HepG2 (cell line): ENCODE results near the gene TANGO2. TPM values are rescaled to one million over a fixed set of nuclear protein-coding genes. Genes with fewer than 3 reads are reported as not detected.

Source experiments
- ATAC-seq: fragments of 200-7000 bp; cut with Tn5 transposase; 3 replicates; pipeline ENCODE4 v1.9.1; 2020; ENCODE audit warnings: mild to moderate bottlenecking, moderate library complexity
- BruUV-seq: library from RNA; stranded (reverse); fragments of 400-500 nt; replicated peaks from 2 replicates; lab custom pipeline; 2021; lab: Mats Ljungman, UMichigan
- CTCF ChIA-PET: fragments of 300-600 bp; formaldehyde crosslinking; extraction: SDS; loops from one replicate; lab custom pipeline; 2021; ENCODE audit warnings: low total read pairs, inconsistent platforms, low intra/inter-chr PET ratio; lab: Yijun Ruan, JAX
- POLR2A ChIA-PET: fragments of 350-600 bp; sonication (Branson Sonifier 250); formaldehyde crosslinking; loops from one replicate; lab custom pipeline; 2020; ENCODE audit warnings: antibody characterized with exemption, inconsistent platforms; lab: Yijun Ruan, JAX
- DNase-seq: peaks from one replicate; pipeline ENCODE4 v3.0.0-alpha.2; 2015; ENCODE audit warnings: low spot score
- FAIRE-seq: peaks from 3 replicates; lab custom pipeline; 2011; peaks lifted over from hg19 to GRCh38; lab: Jason Lieb, UNC
- H2AFZ ChIP-seq: one replicate; pipeline ENCODE4 v1.6.1; 2011; ENCODE audit warnings: low read length, inconsistent platforms
- H3K27ac ChIP-seq: fragments of 300-600 bp; 3 replicates; pipeline ENCODE4 v1.8.0; 2011; ENCODE audit warnings: mixed run types, mild to moderate bottlenecking, mixed read lengths, low read length, inconsistent platforms; ENCODE audit not compliant: insufficient read depth; ENCODE audit errors: extremely low read length
- H3K27me3 ChIP-seq, 2 experiments: fragments of 200-600 bp in 1 of 2; 2 replicates in 1 of 2; 3 replicates in 1 of 2; pipeline versions ENCODE4 v1.6.0 to v1.8.0; 2011; ENCODE audit warnings: low read length in 2 of 2, mild to moderate bottlenecking in 2 of 2, moderate library complexity in 2 of 2, inconsistent platforms in 1 of 2; ENCODE audit not compliant: insufficient read depth in 2 of 2, control insufficient read depth in 1 of 2
- H3K36me3 ChIP-seq, 2 experiments: fragments of 200-600 bp in 1 of 2; replicated peaks in 1 of 2; 2 replicates in 1 of 2; 3 replicates in 1 of 2; pipeline versions ENCODE4 v1.5.1 to v1.8.0; 2011; ENCODE audit warnings: low read length in 2 of 2, inconsistent platforms in 1 of 2; ENCODE audit not compliant: insufficient read depth in 2 of 2, control insufficient read depth in 1 of 2
- H3K4me1 ChIP-seq: 2 replicates; pipeline ENCODE4 v1.5.1; 2012; ENCODE audit warnings: low read length, inconsistent platforms; ENCODE audit not compliant: insufficient read depth
- H3K4me2 ChIP-seq: 2 replicates; pipeline ENCODE4 v1.6.0; 2011; ENCODE audit warnings: low read depth, low read length, inconsistent platforms
- H3K4me3 ChIP-seq, 3 experiments: fragments of 200-600 bp in 1 of 3; sonication (generic), shearing (Covaris generic) in 1 of 3; replicated peaks in 1 of 3; 2 replicates each; pipeline ENCODE4 v1.5.1; 2011 to 2016; ENCODE audit warnings: low read length in 3 of 3, inconsistent platforms in 2 of 3, low read depth in 2 of 3, mild to moderate bottlenecking in 2 of 3, control low read depth in 1 of 3, mixed read lengths in 1 of 3; ENCODE audit not compliant: insufficient read depth in 1 of 3
- H3K79me2 ChIP-seq: one replicate; pipeline ENCODE4 v1.6.1; 2011; ENCODE audit warnings: low read length, inconsistent platforms; ENCODE audit not compliant: insufficient read depth
- H3K9ac ChIP-seq: 2 replicates; pipeline ENCODE4 v1.6.0; 2011; ENCODE audit warnings: mild to moderate bottlenecking, low read depth, low read length, inconsistent platforms; ENCODE audit not compliant: insufficient read depth
- H3K9me3 ChIP-seq: 2 replicates; pipeline ENCODE4 v1.5.1; 2012; ENCODE audit warnings: mild to moderate bottlenecking, low read length
- H4K20me1 ChIP-seq: 2 replicates; pipeline ENCODE4 v1.6.0; 2011; ENCODE audit warnings: inconsistent platforms, mild to moderate bottlenecking, low read length, moderate library complexity; ENCODE audit not compliant: insufficient read depth
- ARHGAP35 ChIP-seq: sonication (generic); formaldehyde crosslinking; IDR thresholded peaks from 2 replicates; pipeline ENCODE4 v1.9.0; 2022; ENCODE audit warnings: mild to moderate bottlenecking, inconsistent platforms, moderate library complexity, missing genetic modification reagents, borderline replicate concordance
- DNMT1 ChIP-seq: sonication (generic); formaldehyde crosslinking; IDR thresholded peaks from 2 replicates; pipeline ENCODE4 v1.5.1; 2020; ENCODE audit warnings: mild to moderate bottlenecking, missing genetic modification reagents
- ERF ChIP-seq: IDR thresholded peaks from 2 replicates; pipeline ENCODE4 v1.6.1; 2018; ENCODE audit warnings: missing biosample characterization, missing genetic modification reagents
- MBD4 ChIP-seq: IDR thresholded peaks from 2 replicates; pipeline ENCODE4 v1.6.1; 2012; ENCODE audit warnings: low read length, inconsistent platforms, borderline replicate concordance
- NR3C1 ChIP-seq: sonication (generic); formaldehyde crosslinking; IDR thresholded peaks from 2 replicates; pipeline ENCODE4 v1.4.0; 2020; ENCODE audit warnings: missing genetic modification reagents
- RBM22 ChIP-seq: fragments of 200-400 bp; formaldehyde crosslinking; optimal IDR thresholded peaks from 2 replicates; pipeline ENCODE3; 2017; ENCODE audit warnings: mild to moderate bottlenecking, low read length, moderate library complexity
- SNAPC2 ChIP-seq: sonication (generic); formaldehyde crosslinking; IDR thresholded peaks from 2 replicates; pipeline ENCODE4 v1.8.1; 2022; ENCODE audit warnings: mild to moderate bottlenecking, missing genetic modification reagents
- ZNF569 ChIP-seq: sonication (generic); formaldehyde crosslinking; IDR thresholded peaks from 2 replicates; pipeline ENCODE4 v1.5.0; 2020; ENCODE audit warnings: mild to moderate bottlenecking, missing genetic modification reagents, moderate library complexity, borderline replicate concordance
- ZSCAN29 ChIP-seq: sonication (generic); formaldehyde crosslinking; conservative IDR thresholded peaks from 2 replicates; pipeline ENCODE4 v1.4.0; 2020; ENCODE audit warnings: mild to moderate bottlenecking, missing genetic modification reagents
- WGBS: methylation state at CpG from one replicate; pipeline ENCODE4 v1.1.6; 2017; ENCODE audit warnings: low lambda C conversion rate; 5-methylcytosine and 5-hydroxymethylcytosine counted together
- in situ Hi-C: cut with HindIII; loops from 2 replicates; pipeline ENCODE4 v1.10.0; 2017; ENCODE audit warnings: low pct_unique_long_range_greater_than_20kb; ENCODE audit not compliant: extremely low pct_ligation_motif_present
- intact Hi-C: fragments of 100-400 bp; cut with micrococcal nuclease; formaldehyde crosslinking; loops from one replicate; pipeline ENCODE4 v1.10.0; 2022; ENCODE audit not compliant: unreplicated experiment
- polyA plus RNA-seq, 8 experiments: library from polyadenylated mRNA; depleted of rRNA in 3 of 8; stranded (reverse) in 7 of 8; unstranded in 1 of 8; fragments of >200 nt; fragmentation: Illumina TruSeq in 4 of 8; extraction: Trizol in 4 of 8; gene quantifications; 2 replicates each; pipeline versions ENCODE4 v1.2.1 to v1.2.3, GENCODE V29; 2011 to 2016; ENCODE audit warnings: low read depth in 4 of 8, missing spikeins in 1 of 8, mixed read lengths in 1 of 8; ENCODE audit not compliant: insufficient read depth in 1 of 8
- total RNA-seq, 5 experiments: library from RNA; depleted of rRNA; stranded (reverse); fragments of >200 nt; fragmentation: Illumina TruSeq; extraction: Trizol; gene quantifications; 2 replicates each; pipeline ENCODE4 v1.2.3, GENCODE V29; 2016; ENCODE audit warnings: low read depth in 1 of 5
- TF ChIP-seq, protein P1 (sequence below): sonication (generic); formaldehyde crosslinking; conservative IDR thresholded peaks from 2 replicates; pipeline ENCODE4 v1.4.0; 2020; ENCODE audit warnings: missing genetic modification reagents

The TANGO2 gene
- total and polyA plus RNA-seq, 2 of the 13 experiments (the other 11 are each of a cell fraction or from before 2014, with no cell fraction given), result 12.9 to 14.8 TPM

DNA sequence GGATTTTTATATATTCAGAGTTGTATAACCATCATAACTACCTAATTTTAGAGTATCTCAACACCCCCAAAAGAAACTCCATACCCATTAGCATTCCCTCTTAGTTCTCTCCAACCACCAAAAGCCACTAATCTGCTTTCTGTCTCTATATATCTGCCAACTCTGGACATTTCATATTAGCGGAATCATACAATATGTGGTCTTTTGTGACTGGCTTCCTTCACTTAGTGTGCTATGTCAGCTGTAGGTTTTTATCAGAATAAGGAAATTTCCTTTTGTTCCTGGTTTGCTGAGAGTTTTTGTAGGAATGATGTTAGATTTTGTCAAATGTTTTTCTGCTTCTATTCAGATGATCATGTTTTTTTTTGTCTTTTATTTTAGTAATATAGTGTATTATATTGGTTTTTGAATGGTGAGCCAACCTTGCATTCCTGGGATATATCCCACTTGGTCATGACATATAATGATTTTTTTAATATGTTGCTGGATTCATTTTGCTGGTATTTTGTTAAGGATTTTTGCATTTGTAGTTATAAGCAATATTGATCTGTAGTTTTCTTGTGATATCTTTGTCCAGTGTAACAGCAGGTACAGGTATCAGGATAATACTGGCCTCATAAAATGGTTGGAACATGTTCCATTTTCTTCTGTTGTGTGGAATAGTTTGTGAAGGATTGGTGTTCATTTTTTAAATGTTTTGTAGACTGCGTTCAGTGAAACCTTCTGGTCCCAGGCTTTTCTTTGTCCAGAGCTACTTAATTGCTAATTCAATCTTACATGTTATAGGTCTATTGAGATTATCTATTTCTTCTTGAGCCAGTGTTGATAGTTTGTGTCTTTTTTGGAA lies 75.9 kb downstream of the TANGO2 start:
- no peak overlapping the region for H3K4me3 ChIP-seq
- FAIRE-seq, result no peak
- H3K36me3 ChIP-seq, result peaks cover 38 to 89% of the 10 kb centered on the region in 2 experiments
- H3K27me3 ChIP-seq, result no peaks in the 10 kb centered on the region
- H3K27ac ChIP-seq, result no peak overlapping the region
- no peak overlapping the region for H3K4me2 ChIP-seq
- TF ChIP-seq ZSCAN29 (CRISPR knock-in tag), result no peak
- TF ChIP-seq ZNF569 (CRISPR knock-in tag), result no peak
- TF ChIP-seq ERF (CRISPR knock-in tag), result no peak
- no peak for TF ChIP-seq MBD4
- TF ChIP-seq NR3C1 (CRISPR knock-in tag), result no peak
- TF ChIP-seq SNAPC2 (CRISPR knock-in tag), result no peak
- TF ChIP-seq RBM22, result no peak
- TF ChIP-seq, protein P1, sequence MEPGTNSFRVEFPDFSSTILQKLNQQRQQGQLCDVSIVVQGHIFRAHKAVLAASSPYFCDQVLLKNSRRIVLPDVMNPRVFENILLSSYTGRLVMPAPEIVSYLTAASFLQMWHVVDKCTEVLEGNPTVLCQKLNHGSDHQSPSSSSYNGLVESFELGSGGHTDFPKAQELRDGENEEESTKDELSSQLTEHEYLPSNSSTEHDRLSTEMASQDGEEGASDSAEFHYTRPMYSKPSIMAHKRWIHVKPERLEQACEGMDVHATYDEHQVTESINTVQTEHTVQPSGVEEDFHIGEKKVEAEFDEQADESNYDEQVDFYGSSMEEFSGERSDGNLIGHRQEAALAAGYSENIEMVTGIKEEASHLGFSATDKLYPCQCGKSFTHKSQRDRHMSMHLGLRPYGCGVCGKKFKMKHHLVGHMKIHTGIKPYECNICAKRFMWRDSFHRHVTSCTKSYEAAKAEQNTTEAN (CRISPR knock-in tag), result no peak
- no peak for TF ChIP-seq DNMT1 (CRISPR knock-in tag)
- no peak for TF ChIP-seq ARHGAP35 (CRISPR knock-in tag)
- TF ChIP-seq, all 625 proteins: peak for 0
- DNase-seq (no peak), ATAC-seq (no peak)
- in situ Hi-C loops (no loop called here), intact Hi-C loops (no loop called here)
- Histone ChIP-seq H3K9ac (no peak overlapping the region), H2AFZ (no peak overlapping the region), H3K79me2 (peaks cover 13% of the 10 kb centered on the region), H3K9me3 (no peaks in the 10 kb centered on the region), H4K20me1 (no peaks in the 10 kb centered on the region), H3K4me1 (peaks cover 4% of the 10 kb centered on the region; the same call in 1 of the 2 replicates)
- ChIA-PET POLR2A (no interaction called here), CTCF (no interaction called here)
- no TSS peak for BruUV-seq
- WGBS, result 99% methylated on average over 2 of the region's 2 CpGs
